GM12875 (cell line): ENCODE results near the gene LINGO1.

Experiments used
- H3K4me3 ChIP-seq: one replicate; pipeline ENCODE4 v1.5.1; 2011; ENCODE audit warnings: low read depth, low read length, control low read depth
- CTCF ChIP-seq: IDR thresholded peaks from 2 replicates; pipeline ENCODE4 v1.5.1; 2011; ENCODE audit warnings: low read depth, mild to moderate bottlenecking, control low read depth, inconsistent platforms, low read length, moderate library complexity, borderline replicate concordance; ENCODE audit not compliant: insufficient read depth

LINGO1 gene

GRCh38 chr15:77656294-77656693 lies 23.6 kb upstream of the LINGO1 start:
- TF ChIP-seq CTCF = no peak

GRCh38 chr15:77654975-77655374 lies 22.3 kb upstream of the LINGO1 start:
- no peak overlapping the region for H3K4me3 ChIP-seq
- peak; percentile 40; the same call in 1 of the 2 replicates for TF ChIP-seq CTCF

More at GRCh38 chr15:77656294-77656693, 23.6 kb upstream of the LINGO1 start:
- no peak overlapping the region for H3K4me3 ChIP-seq

- TF ChIP-seq CTCF = no peak
- H3K4me3 ChIP-seq = no peak overlapping the region
Measured at GRCh38 chr15:77653832-77654480, 21.2 kb upstream of the LINGO1 start.

GRCh38 chr15:77650265-77650664 lies 17.6 kb upstream of the LINGO1 start:
- no peak overlapping the region for H3K4me3 ChIP-seq
- TF ChIP-seq CTCF = no peak

GRCh38 chr15:77649610-77650009 lies 16.9 kb upstream of the LINGO1 start:
- H3K4me3 ChIP-seq = no peak overlapping the region
- no peak for TF ChIP-seq CTCF

GRCh38 chr15:77649017-77649416 lies 16.3 kb upstream of the LINGO1 start:
- no peak for TF ChIP-seq CTCF
- no peak overlapping the region for H3K4me3 ChIP-seq

- H3K4me3 ChIP-seq = no peak overlapping the region
- no peak for TF ChIP-seq CTCF
Measured at GRCh38 chr15:77647961-77648360, 15.2 kb upstream of the LINGO1 start.
